ENCODE results near the gene HEG1.
A peak's percentile ranks its signal among the peaks of the same experiment; 100 is the strongest.

The HEG1 gene

DNA sequence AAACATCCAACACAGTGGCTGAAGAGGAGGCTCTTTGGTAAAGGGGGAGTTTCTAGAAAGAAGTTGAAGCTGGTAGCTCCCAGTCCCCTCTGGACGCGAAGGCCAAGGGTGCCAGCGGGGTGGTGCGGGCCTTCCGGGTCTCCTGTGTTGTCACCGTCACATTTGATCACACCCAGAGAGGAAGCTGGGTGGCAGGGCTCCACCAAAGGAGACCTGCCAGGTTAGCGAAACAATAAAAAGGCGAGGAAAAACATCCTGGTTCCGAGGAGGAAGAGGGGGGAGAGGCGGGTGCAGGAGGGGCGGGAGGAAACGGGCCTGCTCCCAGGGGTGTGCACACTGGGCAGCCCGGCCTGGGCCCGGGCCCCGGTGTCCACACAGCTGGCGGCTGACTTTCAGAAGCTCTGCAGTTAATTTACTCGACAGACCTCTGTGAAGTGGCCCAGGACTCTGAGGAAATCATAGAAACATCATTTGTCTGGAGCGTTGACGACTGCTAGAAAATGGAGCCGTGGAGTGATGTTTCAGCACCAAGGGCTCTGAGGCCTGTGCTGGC, 12.1 kb downstream of the HEG1 start:
- no peak for DNase-seq

GRCh38 chr3:125042725-125043406, 12.9 kb downstream of the HEG1 start:
- no peak for DNase-seq

GRCh38 chr3:125039131-125040100, 16.4 kb downstream of the HEG1 start:
- DNase-seq, result no peak

GRCh38 chr3:125037498-125038150, 18.2 kb downstream of the HEG1 start:
- no peak for DNase-seq

- DNase-seq, result no peak
Measured at GRCh38 chr3:125035217-125035616, 20.6 kb downstream of the HEG1 start.

DNA sequence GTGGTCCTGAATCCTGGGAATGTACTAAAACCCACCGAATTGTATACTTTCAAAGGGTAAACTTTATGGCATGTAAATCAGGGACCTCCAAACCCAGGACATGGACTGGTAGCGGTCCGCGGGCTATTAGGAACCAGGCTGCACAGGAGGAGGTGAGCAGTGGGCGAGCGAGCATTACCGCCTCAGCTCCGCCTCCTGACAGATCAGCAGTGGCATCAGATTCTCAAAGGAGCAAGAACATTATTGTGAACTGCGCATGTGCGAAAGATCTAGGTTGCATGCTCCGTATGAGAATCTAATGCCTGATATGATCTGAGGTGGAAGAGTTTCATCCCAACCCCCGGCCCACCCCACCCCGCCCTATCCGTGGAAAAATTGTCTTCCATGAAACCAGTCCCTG, 22.2 kb downstream of the HEG1 start:
- no peak for DNase-seq

DNA sequence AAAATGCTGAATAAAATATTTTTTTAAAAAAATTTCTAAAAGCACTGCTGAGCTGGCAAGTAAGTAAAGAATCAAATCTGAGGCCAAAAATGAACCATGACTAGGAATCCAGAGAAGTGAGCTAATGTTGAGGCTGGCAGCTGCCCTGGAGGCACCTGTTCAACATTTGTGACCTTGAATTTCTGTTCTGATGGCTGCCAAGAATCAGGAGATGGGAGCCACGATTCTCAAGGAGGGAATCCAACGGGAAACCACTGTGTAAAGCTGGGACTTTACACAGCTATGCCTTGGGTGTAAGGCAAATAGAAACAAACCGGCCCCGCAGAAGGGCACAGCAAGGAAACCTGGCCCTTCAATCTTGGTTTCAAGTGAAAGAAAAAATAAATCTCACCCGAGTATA, 22.7 kb downstream of the HEG1 start:
- no peak for DNase-seq

DNA sequence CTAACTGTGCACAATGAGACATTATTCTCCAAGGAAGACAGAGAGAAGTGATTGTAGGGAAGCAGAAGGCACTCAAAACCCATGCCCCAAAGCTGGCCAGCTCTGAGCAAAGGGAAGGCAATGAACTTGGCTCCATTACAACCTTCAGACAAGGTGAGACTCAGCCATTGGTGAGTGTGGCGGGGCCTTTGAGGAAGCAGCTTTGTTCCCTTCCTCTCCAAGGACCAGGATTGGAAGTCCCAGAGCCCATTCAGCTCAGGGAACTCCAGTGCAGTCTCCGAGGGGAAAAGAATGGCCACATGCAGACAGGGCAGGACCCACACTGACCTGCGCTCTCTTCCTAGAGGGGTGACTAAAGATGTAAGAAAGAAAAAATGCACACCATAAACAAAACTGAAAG, 23.1 kb downstream of the HEG1 start:
- no peak for DNase-seq

- peak; percentile 22 for DNase-seq
Measured at GRCh38 chr3:125032100-125032643, 23.6 kb downstream of the HEG1 start.

DNA sequence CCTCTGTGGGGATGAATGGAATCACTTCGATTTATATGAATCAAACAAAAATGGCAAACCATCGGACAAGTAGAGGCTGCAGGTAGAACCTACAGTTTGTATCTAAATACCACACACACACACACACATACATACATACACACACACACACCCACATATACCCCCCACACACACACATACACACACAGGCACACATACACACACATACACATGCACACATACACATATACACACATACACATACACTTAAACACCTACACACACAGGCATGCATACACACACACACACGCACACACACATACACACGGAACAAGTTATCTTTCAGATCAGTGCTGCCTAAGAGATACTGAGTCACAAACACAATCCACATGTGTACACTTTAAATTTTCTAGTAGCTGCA, 24.3 kb downstream of the HEG1 start:
- no peak for DNase-seq

DNA sequence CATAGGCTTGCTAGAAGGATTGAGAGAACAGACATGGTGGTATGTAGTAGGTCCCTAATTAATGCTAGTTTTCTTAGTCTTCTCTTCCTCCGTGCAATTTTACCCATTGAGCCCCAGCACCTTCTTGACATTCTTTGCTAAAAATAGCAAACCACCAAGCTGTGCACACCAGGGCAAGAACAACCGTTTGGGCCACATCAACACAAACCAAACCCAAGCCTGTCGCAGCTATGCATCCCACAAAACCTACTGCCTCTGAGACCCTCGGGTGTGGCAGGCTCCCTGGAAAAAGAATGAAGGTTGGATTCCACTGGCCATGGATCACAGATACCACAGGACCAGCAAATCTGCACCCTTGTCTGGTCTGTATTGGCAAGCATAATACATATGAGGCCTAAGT, 27.1 kb downstream of the HEG1 start:
- DNase-seq, result no peak

DNA sequence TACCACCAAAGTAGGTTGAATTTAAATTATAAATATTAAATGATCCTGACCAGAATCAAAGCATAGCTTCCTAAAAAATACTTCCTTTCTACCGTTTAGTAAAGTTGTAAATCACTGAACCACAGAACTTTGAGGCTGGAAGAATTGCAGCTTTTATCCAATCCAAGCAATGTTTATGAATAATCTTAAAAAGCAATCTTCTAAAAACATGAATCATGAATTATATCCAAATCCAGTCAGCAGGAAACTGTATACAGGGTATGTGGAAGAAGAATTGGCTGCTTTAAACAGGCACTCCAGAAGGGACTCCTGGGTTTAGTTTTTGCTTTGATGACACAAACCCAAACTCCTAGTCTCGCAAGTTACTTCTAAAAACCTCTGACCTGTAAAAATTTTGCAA, 30.2 kb downstream of the HEG1 start:
- no peak for DNase-seq

- DNase-seq, result no peak
Measured at GRCh38 chr3:125024817-125025216, 31.0 kb downstream of the HEG1 start.

GRCh38 chr3:125023833-125024555, 31.8 kb downstream of the HEG1 start:
- DNase-seq, result no peak

DNA sequence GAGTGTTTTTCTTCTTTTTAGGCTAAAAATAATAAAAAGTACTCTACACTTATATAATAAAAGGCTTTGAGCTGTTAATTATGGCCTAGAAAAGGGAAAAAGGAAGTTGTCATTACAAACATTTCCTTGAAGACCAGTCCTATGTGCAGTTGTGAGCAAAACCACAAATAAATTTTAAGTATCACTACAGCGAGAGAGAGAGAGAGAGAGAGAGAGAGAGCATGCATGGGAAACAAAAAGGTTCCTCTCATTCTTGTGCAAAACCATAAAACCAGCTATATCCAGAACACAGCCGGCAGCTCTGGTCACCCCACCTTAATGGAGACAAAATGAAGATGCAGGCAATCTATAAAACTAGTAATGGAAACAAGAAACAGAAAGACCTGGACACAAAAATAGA, 33.6 kb downstream of the HEG1 start:
- no peak for DNase-seq

DNA sequence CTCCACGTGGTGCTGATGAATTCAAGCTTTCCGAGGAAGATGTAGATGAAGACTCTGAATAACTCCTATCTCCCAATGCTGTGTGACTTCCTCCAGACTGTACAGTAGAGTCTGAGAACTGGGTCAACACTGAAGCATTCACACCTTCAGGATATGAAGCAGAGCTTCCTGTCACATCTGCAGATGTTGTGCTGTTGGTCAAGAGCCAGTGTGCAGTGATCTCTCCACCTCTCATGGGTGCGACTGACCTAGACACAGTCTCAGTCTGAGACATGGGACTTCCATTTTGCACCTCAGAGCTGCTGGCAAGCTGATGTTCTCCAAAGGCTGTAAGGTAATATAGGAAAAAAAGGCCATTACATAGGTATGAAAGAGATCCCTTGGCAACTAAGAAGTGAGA, 36.5 kb downstream of the HEG1 start:
- DNase-seq, result no peak

- no peak for DNase-seq
Measured at GRCh38 chr3:125017406-125017805, 38.4 kb downstream of the HEG1 start.

- no peak for DNase-seq
Measured at GRCh38 chr3:125014570-125015179, 41.1 kb downstream of the HEG1 start.

GRCh38 chr3:125013095-125013494, 42.7 kb downstream of the HEG1 start:
- no peak for DNase-seq

DNA sequence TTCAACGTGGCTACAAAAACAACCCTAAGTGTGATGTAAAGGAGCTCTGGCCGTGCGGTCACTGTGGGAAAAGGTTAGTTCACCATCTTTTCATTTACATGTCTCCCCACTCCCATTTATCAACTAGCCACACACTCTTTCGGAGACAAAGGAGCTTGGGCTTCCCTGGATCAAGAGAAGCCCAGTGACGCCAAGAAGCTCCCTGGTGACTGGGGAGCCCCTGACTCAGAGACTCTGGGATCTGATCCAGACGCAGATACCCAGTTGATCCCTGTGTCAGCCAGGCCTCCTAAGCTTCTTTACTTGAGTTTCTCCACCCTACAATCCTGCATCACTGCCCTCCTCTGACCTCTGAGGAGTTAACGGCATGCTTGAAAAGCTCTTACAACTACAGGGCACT, 43.9 kb downstream of the HEG1 start:
- no peak for DNase-seq

GRCh38 chr3:125010393-125010792, 45.4 kb downstream of the HEG1 start:
- peak; percentile 52 for DNase-seq

DNA sequence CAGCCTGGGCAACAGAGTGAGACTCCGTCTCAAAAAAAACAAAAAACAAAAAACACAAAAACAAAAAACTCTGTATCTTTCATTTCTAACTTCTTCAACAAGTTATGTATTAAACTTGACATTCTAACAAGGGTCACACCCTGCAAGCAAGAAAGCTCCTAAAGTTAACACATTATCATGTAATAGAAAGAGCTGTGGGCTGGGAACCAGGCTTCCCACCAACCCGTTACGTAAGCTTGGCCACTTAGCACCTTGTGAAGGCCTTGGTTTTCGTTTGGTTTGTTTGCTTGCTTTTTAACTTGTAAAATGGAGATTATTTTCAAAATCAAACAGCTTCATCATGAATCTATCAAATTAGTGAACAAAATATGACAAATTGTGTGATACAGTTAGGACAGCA, 47.0 kb downstream of the HEG1 start:
- no peak for DNase-seq
